Measurements from ENCODE around the gene LYL1. TPM values are rescaled to one million over a fixed set of nuclear protein-coding genes. Genes with fewer than 3 reads are reported as not detected.

The LYL1 gene
- total and polyA plus RNA-seq, 8 donors: 5.3 to 32.9 (median 9.9) TPM

DNA sequence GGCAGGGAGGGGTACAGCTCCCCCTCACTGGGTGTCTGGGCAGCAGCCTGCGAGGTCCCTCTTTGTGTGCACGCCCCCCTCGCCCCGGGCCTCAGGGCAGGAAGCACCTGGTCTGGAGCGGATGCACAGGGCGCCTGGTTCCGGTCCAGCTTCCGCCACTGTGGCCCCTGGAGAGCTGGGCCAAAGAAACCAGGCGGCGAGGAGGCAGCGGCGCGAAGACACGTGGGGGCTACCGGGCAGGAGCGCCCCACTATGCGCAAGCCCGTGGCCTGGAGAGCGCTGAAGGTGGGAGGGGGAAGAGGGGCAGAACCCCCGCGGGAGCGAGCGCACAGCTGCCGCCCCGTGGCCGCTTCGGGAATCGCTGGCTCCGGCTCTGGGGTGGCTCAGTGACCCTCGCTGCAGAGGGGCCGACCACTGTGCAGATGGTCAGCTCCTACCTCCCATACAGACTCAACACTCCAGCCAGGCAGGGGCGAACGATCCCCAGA is 1.7 kb upstream of the LYL1 start:
- Histone ChIP-seq H3K36me3 (peaks cover 0 to 34% of the 10 kb centered on the region in 2 donors), H3K4me1 (peaks cover 13 to 54% of the 10 kb centered on the region in 2 donors), H3K27me3 (no peaks in the 10 kb centered on the region), H3K9me3 (no peaks in the 10 kb centered on the region), H3K27ac (peak overlapping the region; percentile 82 to 98), H3K4me3 (peak overlapping the region; percentile 7 to 50)
- TF ChIP-seq, protein P1, sequence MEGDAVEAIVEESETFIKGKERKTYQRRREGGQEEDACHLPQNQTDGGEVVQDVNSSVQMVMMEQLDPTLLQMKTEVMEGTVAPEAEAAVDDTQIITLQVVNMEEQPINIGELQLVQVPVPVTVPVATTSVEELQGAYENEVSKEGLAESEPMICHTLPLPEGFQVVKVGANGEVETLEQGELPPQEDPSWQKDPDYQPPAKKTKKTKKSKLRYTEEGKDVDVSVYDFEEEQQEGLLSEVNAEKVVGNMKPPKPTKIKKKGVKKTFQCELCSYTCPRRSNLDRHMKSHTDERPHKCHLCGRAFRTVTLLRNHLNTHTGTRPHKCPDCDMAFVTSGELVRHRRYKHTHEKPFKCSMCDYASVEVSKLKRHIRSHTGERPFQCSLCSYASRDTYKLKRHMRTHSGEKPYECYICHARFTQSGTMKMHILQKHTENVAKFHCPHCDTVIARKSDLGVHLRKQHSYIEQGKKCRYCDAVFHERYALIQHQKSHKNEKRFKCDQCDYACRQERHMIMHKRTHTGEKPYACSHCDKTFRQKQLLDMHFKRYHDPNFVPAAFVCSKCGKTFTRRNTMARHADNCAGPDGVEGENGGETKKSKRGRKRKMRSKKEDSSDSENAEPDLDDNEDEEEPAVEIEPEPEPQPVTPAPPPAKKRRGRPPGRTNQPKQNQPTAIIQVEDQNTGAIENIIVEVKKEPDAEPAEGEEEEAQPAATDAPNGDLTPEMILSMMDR (IDR thresholded peaks at IDR 0.05): peak; percentile 73 to 77
- peak in 1 of 4 donors; percentile 94 for DNase-seq
- intact Hi-C loops (cut with DNase I): no loop called here
- ATAC-seq: peak; percentile 29

DNA sequence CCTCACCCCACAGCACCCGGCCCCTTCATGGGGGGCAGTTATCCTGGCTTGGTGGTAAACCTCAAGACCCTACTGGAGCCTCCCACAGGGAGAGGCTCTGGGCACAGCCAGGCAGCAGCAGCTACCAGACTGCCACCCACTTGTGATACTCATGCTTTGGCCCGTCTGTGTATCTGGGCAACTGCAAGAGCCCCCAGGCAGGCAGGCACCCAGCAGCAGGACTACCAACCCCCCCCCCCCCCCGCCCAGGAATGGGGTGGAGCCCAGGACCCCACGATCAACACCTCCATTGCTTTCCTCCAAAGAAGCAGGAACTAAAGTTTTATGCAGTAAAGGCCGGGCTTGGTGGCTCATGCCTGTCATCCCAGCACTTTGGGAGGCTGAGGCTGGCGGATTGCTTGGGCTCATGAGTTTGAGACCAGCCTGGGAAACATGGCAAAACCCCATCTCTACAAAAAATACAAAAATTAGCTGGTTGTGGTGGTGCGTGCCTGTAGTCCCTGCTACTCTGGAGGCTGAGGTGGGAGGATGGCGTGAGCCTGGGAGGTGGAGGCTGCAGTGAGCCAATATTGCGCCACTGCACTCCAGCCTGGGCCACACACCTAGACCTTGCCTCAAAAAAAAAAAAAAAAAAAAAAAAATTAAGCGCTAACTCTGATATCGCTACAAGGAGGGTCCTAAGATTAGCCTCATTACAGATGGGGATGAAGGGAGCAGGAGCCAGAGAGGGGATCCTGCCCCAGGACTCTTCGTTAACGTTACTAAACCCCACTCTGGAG is 1.1 kb upstream of the LYL1 start:
- H3K9me3 ChIP-seq: no peaks in the 10 kb centered on the region
- H3K36me3 ChIP-seq: peaks cover 0 to 28% of the 10 kb centered on the region in 2 donors
- peak overlapping the region; percentile 82 to 98 for H3K27ac ChIP-seq
- peaks cover 13 to 61% of the 10 kb centered on the region in 2 donors for H3K4me1 ChIP-seq
- ATAC-seq (no peak), DNase-seq (no peak)
- no peaks in the 10 kb centered on the region for H3K27me3 ChIP-seq
- intact Hi-C loops (cut with DNase I): no loop called here
- peak overlapping the region in 1 of 2 donors; percentile 50 for H3K4me3 ChIP-seq
- TF ChIP-seq, protein P1 (IDR thresholded peaks at IDR 0.05): no peak

DNA sequence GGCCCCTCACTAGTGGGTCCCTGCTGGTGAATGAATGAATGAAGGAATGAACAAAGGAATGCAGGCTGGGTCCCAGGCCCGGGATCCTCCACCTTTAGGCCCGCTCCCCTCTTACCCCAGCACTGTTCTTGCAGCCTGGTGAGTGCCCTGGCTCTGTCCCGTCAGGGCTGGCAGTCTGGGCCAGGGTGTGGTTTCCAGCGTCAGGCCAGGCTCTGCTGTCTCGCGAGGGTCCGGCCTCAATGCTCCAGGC is 317 bp downstream of the LYL1 start:
- Histone ChIP-seq H3K27me3 (no peaks in the 10 kb centered on the region), H3K4me3 (peak overlapping the region; percentile 42 to 50), H3K36me3 (peaks cover 0 to 17% of the 10 kb centered on the region in 2 donors), H3K4me1 (peaks cover 13 to 67% of the 10 kb centered on the region in 2 donors), H3K27ac (peak overlapping the region; percentile 82 to 98), H3K9me3 (no peaks in the 10 kb centered on the region)
- DNase-seq: no peak
- intact Hi-C loops (cut with DNase I): no loop called here
- ATAC-seq: no peak
- TF ChIP-seq, protein P1 (IDR thresholded peaks at IDR 0.05): no peak

DNA sequence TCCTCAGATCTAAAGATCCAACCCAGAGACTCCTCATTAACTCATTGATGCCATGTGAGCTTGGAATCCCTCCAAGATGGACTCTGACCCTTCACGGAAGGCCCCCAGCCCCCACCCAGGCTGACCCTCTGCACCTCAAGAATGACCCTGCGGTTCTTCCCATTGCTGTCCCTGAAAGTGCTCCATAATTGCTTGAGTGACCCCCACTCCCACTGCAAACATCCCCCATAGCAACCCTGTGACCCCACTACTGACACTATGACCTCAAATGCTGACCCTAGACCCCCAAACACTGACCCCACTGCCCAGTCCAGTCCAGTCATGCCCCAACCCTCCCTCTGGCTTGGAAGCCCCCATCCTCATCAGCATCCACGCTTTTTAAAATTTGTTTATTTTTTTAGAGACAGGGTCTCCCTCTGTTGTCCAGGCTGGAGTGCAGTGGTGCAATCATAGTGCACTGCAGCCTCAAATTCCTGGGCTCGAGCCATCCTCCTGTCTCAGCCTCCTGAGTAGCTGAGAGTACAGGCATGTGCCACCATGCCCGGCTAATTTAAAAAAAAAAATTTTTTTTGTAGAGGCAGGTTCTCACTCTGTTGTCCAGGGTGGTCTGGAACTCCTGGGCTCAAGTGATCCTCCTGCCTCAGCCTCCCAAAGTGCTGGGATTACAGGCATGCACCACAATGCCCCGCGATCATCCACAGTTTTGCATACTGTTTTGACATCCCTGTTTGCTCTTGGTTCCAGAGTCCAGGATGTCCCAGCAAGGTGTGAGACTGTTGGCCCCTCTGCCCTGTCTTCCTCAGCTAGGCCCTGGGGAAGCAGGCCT is 855 bp downstream of the LYL1 start:
- H3K27me3 ChIP-seq: peaks cover 0 to under 1% of the 10 kb centered on the region in 2 donors
- TF ChIP-seq, protein P1 (IDR thresholded peaks at IDR 0.05): no peak
- peak overlapping the region; percentile 42 to 50 for H3K4me3 ChIP-seq
- peak overlapping the region; percentile 82 to 98 for H3K27ac ChIP-seq
- ATAC-seq (no peak), DNase-seq (no peak)
- intact Hi-C loops (cut with DNase I): no loop called here
- H3K4me1 ChIP-seq: peaks cover 13 to 73% of the 10 kb centered on the region in 2 donors
- H3K9me3 ChIP-seq: no peaks in the 10 kb centered on the region
- peaks cover 0 to 12% of the 10 kb centered on the region in 2 donors for H3K36me3 ChIP-seq

Measured in left lung (tissue), 10 donors.